Measurements from ENCODE around the gene ADGRF1. TPM values are rescaled to one million over a fixed set of nuclear protein-coding genes. Genes with fewer than 3 reads are reported as not detected.

Gene ADGRF1
- total and polyA plus RNA-seq, 2 donors (not counting 3 experiments of a cell fraction or from before 2014, with no cell fraction given) = not detected

DNA sequence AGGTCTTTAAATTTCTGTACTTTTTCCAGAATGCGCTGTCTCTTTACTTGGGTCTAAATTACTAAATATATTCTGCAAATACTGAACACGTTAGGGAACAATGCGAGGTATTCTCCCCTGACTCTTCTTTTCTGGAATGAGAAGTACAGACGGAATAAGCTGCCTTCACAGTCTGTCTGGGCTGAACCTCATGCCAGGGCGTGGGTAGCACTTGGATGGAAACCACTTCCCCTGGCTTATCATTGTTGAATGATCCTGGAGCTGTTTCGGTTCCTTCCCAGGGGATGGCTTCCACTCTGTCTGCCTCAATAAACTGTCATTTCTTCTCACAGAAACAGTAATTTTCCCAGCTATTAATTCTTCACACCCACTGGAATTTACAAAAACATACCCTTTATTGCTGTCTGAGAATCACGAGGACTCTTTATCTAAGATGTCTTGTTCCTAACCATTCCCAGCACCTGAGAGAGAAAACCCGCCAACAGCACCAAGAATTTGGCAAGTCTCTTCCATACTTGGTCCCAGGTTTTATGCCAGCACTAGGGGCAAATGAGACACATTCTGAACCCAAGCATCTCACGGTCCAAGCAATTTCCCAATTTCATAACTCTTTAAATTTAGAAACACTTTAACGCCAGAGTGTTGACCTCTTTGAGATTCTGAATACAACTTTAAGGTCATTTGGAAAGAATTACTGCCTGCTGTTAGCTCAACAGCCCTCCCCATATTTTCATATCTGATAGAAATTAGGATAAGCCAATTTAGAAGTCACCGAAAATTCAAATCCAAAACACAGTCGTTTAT lies 77.2 kb downstream of the ADGRF1 start:
- Histone ChIP-seq H3K4me1 (ENCODE audit: control insufficient read depth, extremely low read depth, insufficient read depth, low read length) (no peaks in the 10 kb centered on the region), H3K9me1 (replicated peaks; ENCODE audit: control insufficient read depth, extremely low read depth, insufficient read depth, low read length) (no peaks in the 10 kb centered on the region), H3K4me2 (ENCODE audit: insufficient read depth, low read length) (no peak overlapping the region), H3K9me3 (replicated peaks; ENCODE audit: control insufficient read depth, insufficient read depth, low read length) (no peaks in the 10 kb centered on the region), H3K27ac (ENCODE audit: insufficient read depth, low read depth, low read length) (no peak overlapping the region), H4K20me1 (replicated peaks; ENCODE audit: control insufficient read depth, extremely low read depth, insufficient read depth, low read length) (no peaks in the 10 kb centered on the region), H3K9ac (replicated peaks; ENCODE audit: extremely low read depth, insufficient read depth, low read length) (no peak overlapping the region), H2AFZ (ENCODE audit: low read depth, low read length) (no peak overlapping the region), H3K79me2 (ENCODE audit: control insufficient read depth, insufficient read depth, low read length) (no peaks in the 10 kb centered on the region), H3K36me3 (ENCODE audit: control insufficient read depth in 2 of 2, extremely low read depth in 1 of 2, insufficient read depth in 2 of 2, low read length in 2 of 2) (no peaks in the 10 kb centered on the region), H3K4me3 (replicated peaks in 1 of 3; ENCODE audit: insufficient read depth in 1 of 3, low read depth in 1 of 3, low read length in 3 of 3) (no peak overlapping the region), H3K27me3 (ENCODE audit: control insufficient read depth in 2 of 2, insufficient read depth in 2 of 2, low read length in 2 of 2) (peaks cover 5 to 12% of the 10 kb centered on the region in 2 experiments)
- dilution Hi-C loops (cut with MboI; ENCODE audit: extremely low pct_ligation_motif_present, low sequenced_read_pairs) (no loop called here), intact Hi-C loops (cut with micrococcal nuclease) (no loop called here)
- FAIRE-seq (no peak), DNase-seq (ENCODE audit: low read depth, low spot score) (no peak)
- POLR2A ChIA-PET = no interaction called here
- TF ChIP-seq POLR2AphosphoS5 (IDR thresholded peaks at IDR 0.05; ENCODE audit: insufficient read depth, low read depth, low read length) (no peak), JUN (IDR thresholded peaks at IDR 0.05; ENCODE audit: borderline replicate concordance, insufficient read depth, insufficient read length, low read depth) (no peak), MYC (IDR thresholded peaks at IDR 0.05; ENCODE audit: low read depth, low read length) (no peak), GATA2 (IDR thresholded peaks at IDR 0.05; ENCODE audit: insufficient read depth, insufficient read length, low read depth, low read length) (no peak), FOS (IDR thresholded peaks at IDR 0.05; ENCODE audit: borderline replicate concordance, insufficient read depth, low read length) (no peak), POLR2A (IDR thresholded peaks at IDR 0.05; ENCODE audit: low read depth, low read length) (no peak), EZH2 (IDR thresholded peaks at IDR 0.05; ENCODE audit: borderline replicate concordance, low read depth, low read length, severe bottlenecking) (no peak)
- TF ChIP-seq, protein P1, sequence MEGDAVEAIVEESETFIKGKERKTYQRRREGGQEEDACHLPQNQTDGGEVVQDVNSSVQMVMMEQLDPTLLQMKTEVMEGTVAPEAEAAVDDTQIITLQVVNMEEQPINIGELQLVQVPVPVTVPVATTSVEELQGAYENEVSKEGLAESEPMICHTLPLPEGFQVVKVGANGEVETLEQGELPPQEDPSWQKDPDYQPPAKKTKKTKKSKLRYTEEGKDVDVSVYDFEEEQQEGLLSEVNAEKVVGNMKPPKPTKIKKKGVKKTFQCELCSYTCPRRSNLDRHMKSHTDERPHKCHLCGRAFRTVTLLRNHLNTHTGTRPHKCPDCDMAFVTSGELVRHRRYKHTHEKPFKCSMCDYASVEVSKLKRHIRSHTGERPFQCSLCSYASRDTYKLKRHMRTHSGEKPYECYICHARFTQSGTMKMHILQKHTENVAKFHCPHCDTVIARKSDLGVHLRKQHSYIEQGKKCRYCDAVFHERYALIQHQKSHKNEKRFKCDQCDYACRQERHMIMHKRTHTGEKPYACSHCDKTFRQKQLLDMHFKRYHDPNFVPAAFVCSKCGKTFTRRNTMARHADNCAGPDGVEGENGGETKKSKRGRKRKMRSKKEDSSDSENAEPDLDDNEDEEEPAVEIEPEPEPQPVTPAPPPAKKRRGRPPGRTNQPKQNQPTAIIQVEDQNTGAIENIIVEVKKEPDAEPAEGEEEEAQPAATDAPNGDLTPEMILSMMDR (IDR thresholded peaks at IDR 0.05; ENCODE audit: extremely low read depth in 1 of 2, insufficient read depth in 1 of 2, low read depth in 1 of 2, low read length in 2 of 2) = no peak
- TF ChIP-seq, protein P2, sequence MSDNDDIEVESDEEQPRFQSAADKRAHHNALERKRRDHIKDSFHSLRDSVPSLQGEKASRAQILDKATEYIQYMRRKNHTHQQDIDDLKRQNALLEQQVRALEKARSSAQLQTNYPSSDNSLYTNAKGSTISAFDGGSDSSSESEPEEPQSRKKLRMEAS (IDR thresholded peaks at IDR 0.05; ENCODE audit: insufficient read depth, insufficient read length) = no peak
- CTCF ChIA-PET = interaction anchor here (0.6 kb wide), 1 partner anchor 1011 kb away, joined by 3 read pairs; no protein-coding TSS in a partner anchor
- no TSS peak for BruUV-seq (replicated peaks)
